ENCODE measurements around the gene MYO5A. TPM values are rescaled to one million over a fixed set of nuclear protein-coding genes. Genes with fewer than 3 reads are reported as not detected.

MYO5A gene
- total RNA-seq, 1 experiment from 2014 or later = 9.9 TPM

DNA sequence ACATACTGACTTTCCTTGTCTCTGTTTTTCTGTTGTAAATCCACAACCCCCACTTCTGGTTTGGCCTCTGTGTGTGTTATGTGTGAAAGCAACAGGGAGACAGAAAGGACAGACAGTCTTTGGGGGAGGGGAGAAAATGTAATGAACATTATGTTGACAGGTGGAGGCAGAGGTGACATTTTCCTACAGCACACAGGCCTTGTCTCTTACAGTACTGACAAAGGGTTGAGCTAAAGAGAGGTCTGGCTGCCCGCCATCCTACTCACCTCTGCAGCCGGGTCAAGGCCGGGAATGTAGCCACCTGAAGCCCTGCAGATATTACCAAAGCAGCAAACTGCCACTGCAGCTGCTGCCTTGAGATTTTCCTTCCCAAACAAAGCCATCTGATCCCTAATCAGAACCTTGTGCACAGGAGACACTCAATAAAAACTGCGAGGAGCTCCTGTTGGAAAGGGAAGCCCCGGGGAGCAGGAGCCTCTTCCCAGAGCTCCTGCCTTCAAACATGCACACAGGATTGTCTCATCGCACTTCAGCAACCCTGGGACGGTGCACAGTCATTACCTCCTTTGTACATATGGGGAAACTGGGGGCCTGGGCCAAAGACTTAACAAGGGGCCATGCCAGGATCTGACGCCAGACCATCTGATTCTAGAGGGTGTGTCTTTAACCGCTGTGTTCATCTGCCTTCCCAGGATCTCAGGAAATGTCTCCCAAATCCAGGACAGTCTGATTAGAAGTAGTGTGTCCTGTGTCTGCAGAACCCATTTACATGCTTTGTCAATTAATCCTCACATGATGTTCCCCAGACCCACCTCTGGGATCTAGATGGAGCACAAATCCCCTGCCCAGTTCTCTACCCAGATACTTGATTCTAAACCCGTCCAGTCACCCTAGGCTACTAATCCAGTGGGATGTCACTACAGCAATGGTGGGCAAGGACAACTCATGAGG lies 247.3 kb downstream of the MYO5A start:
- intact Hi-C loops (cut with micrococcal nuclease; ENCODE audit: unreplicated experiment) = no loop called here
- CTCF ChIA-PET = interaction anchor here (0.6 kb wide), 1 partner anchor 138 kb away, joined by 3 read pairs; no protein-coding TSS in a partner anchor

GRCh38 chr15:52280326-52281084 lies 248.2 kb downstream of the MYO5A start:
- Histone ChIP-seq H3K9me3 (no peaks in the 10 kb centered on the region), H3K4me1 (no peaks in the 10 kb centered on the region), H3K4me3 (ENCODE audit: low read depth, low read length) (no peak overlapping the region), H3K36me3 (ENCODE audit: control insufficient read depth, insufficient read depth, low read length) (peaks cover 3% of the 10 kb centered on the region), H3K27me3 (replicated peaks; ENCODE audit: control insufficient read depth, insufficient read depth, low read length) (no peaks in the 10 kb centered on the region)
- no peaks in the 10 kb centered on the region for H3K27me3 Mint-ChIP-seq (ENCODE audit: insufficient read depth, unreplicated experiment)
- no peak for DNase-seq
- H3K4me1 Mint-ChIP-seq (ENCODE audit: low read depth, unreplicated experiment) = no peaks in the 10 kb centered on the region
- no TSS peak for BruUV-seq (replicated peaks)
- H3K4me3 Mint-ChIP-seq (ENCODE audit: unreplicated experiment) = no peak overlapping the region
- peaks cover 8% of the 10 kb centered on the region for H3K36me3 Mint-ChIP-seq (ENCODE audit: insufficient read depth, unreplicated experiment)
- H3K27ac Mint-ChIP-seq (ENCODE audit: unreplicated experiment) = no peak overlapping the region
- ChIA-PET POLR2A (no interaction called here), CTCF (interaction anchor here (0.5 kb wide), 1 partner anchor 434 kb away, joined by 3 read pairs; no protein-coding TSS in a partner anchor)
- H3K9me3 Mint-ChIP-seq (ENCODE audit: unreplicated experiment) = no peaks in the 10 kb centered on the region
- intact Hi-C loops (cut with micrococcal nuclease; ENCODE audit: unreplicated experiment) = no loop called here
- TF ChIP-seq CTCF (IDR thresholded peaks at IDR 0.05; ENCODE audit: insufficient read depth in 1 of 2, low read depth in 1 of 2, low read length in 1 of 2, severe bottlenecking in 1 of 2, unreplicated experiment in 1 of 2) = no peak

More for the DNA sequence above, 247.3 kb downstream of the MYO5A start:
- POLR2A ChIA-PET = no interaction called here
- H3K27me3 ChIP-seq (replicated peaks; ENCODE audit: control insufficient read depth, insufficient read depth, low read length) = no peaks in the 10 kb centered on the region
- H3K9me3 ChIP-seq = no peaks in the 10 kb centered on the region
- no peak for DNase-seq
- peaks cover 3% of the 10 kb centered on the region for H3K36me3 ChIP-seq (ENCODE audit: control insufficient read depth, insufficient read depth, low read length)
- no peaks in the 10 kb centered on the region for H3K4me1 ChIP-seq
- no peak for TF ChIP-seq CTCF (IDR thresholded peaks at IDR 0.05; ENCODE audit: insufficient read depth in 1 of 2, low read depth in 1 of 2, low read length in 1 of 2, severe bottlenecking in 1 of 2, unreplicated experiment in 1 of 2)
- Mint-ChIP-seq H3K27ac (ENCODE audit: unreplicated experiment) (no peak overlapping the region), H3K4me3 (ENCODE audit: unreplicated experiment) (no peak overlapping the region), H3K27me3 (ENCODE audit: insufficient read depth, unreplicated experiment) (no peaks in the 10 kb centered on the region), H3K36me3 (ENCODE audit: insufficient read depth, unreplicated experiment) (peaks cover 4% of the 10 kb centered on the region), H3K4me1 (ENCODE audit: low read depth, unreplicated experiment) (no peaks in the 10 kb centered on the region), H3K9me3 (ENCODE audit: unreplicated experiment) (no peaks in the 10 kb centered on the region)
- no TSS peak for BruUV-seq (replicated peaks)
- no peak overlapping the region for H3K4me3 ChIP-seq (ENCODE audit: low read depth, low read length)

- Histone ChIP-seq H3K27me3 (replicated peaks; ENCODE audit: control insufficient read depth, insufficient read depth, low read length) (no peaks in the 10 kb centered on the region), H3K36me3 (ENCODE audit: control insufficient read depth, insufficient read depth, low read length) (peaks cover 3% of the 10 kb centered on the region), H3K4me3 (ENCODE audit: low read depth, low read length) (no peak overlapping the region), H3K4me1 (no peaks in the 10 kb centered on the region), H3K9me3 (no peaks in the 10 kb centered on the region)
- H3K9me3 Mint-ChIP-seq (ENCODE audit: unreplicated experiment) = no peaks in the 10 kb centered on the region
- TF ChIP-seq CTCF (IDR thresholded peaks at IDR 0.05; ENCODE audit: insufficient read depth in 1 of 2, low read depth in 1 of 2, low read length in 1 of 2, severe bottlenecking in 1 of 2, unreplicated experiment in 1 of 2) = no peak
- no peak overlapping the region for H3K4me3 Mint-ChIP-seq (ENCODE audit: unreplicated experiment)
- ChIA-PET POLR2A (no interaction called here), CTCF (no interaction called here)
- peaks cover 16% of the 10 kb centered on the region for H3K36me3 Mint-ChIP-seq (ENCODE audit: insufficient read depth, unreplicated experiment)
- H3K27me3 Mint-ChIP-seq (ENCODE audit: insufficient read depth, unreplicated experiment) = no peaks in the 10 kb centered on the region
- no peak overlapping the region for H3K27ac Mint-ChIP-seq (ENCODE audit: unreplicated experiment)
- DNase-seq = no peak
- no peaks in the 10 kb centered on the region for H3K4me1 Mint-ChIP-seq (ENCODE audit: low read depth, unreplicated experiment)
- no TSS peak for BruUV-seq (replicated peaks)
- intact Hi-C loops (cut with micrococcal nuclease; ENCODE audit: unreplicated experiment) = no loop called here
Observed at GRCh38 chr15:52278636-52279367, 249.9 kb downstream of the MYO5A start.
